K562 (cell line): ENCODE measurements around the gene ZFAND3. TPM values are rescaled to one million over a fixed set of nuclear protein-coding genes. Genes with fewer than 3 reads are reported as not detected.

Experiments
- ATAC-seq: fragments of 200-7000 bp; cut with Tn5 transposase; 3 replicates; pipeline ENCODE4 v1.9.1; 2020; ENCODE audit warnings: moderate library complexity
- BruUV-seq: library from RNA; stranded (reverse); fragments of 400-500 nt; replicated peaks from 2 replicates; lab custom pipeline; 2021; lab: Mats Ljungman, UMichigan
- CTCF ChIA-PET: fragments of 300-600 bp; formaldehyde crosslinking; extraction: SDS; loops from one replicate; lab custom pipeline; 2021; ENCODE audit warnings: low intra/inter-chr PET ratio; lab: Yijun Ruan, JAX
- POLR2A ChIA-PET: fragments of 300-600, 350-650 bp; sonication (Branson Sonifier 250); formaldehyde crosslinking; extraction: SDS; loops from one replicate; lab custom pipeline; 2021; ENCODE audit warnings: antibody characterized with exemption, inconsistent platforms; lab: Yijun Ruan, JAX
- DNase-seq, 4 experiments: peaks; one replicate each; pipeline versions ENCODE4 v3.0.0 to v3.0.0-alpha.2; 2011 to 2018; ENCODE audit warnings: low spot score in 3 of 4, mixed read lengths in 3 of 4; ENCODE audit errors: extremely low read depth in 1 of 4
- FAIRE-seq: peaks from 2 replicates; lab custom pipeline; 2011; peaks lifted over from hg19 to GRCh38; lab: Jason Lieb, UNC
- H2AFZ ChIP-seq: 2 replicates; pipeline ENCODE4 v1.6.0; 2011; ENCODE audit warnings: low read depth, low read length, control low read depth, inconsistent platforms
- H3K27ac ChIP-seq: fragments of 200-600 bp; 3 replicates; pipeline ENCODE4 v1.8.0; 2011; ENCODE audit warnings: low read depth, mild to moderate bottlenecking, control low read depth, inconsistent platforms, low read length, moderate library complexity, mixed read lengths; ENCODE audit errors: extremely low read depth
- H3K27me3 ChIP-seq, 2 experiments: fragments of 300-600 bp in 1 of 2; 2 replicates in 1 of 2; 3 replicates in 1 of 2; pipeline versions ENCODE4 v1.6.0 to v1.8.0; 2011; ENCODE audit warnings: inconsistent platforms in 2 of 2, low read length in 2 of 2, mild to moderate bottlenecking in 1 of 2, mixed read lengths in 1 of 2, moderate library complexity in 1 of 2; ENCODE audit not compliant: control insufficient read depth in 2 of 2, insufficient read depth in 2 of 2
- H3K36me3 ChIP-seq: fragments of 300-600 bp; 3 replicates; pipeline ENCODE4 v1.8.0; 2011; ENCODE audit warnings: mild to moderate bottlenecking, low read length, inconsistent platforms; ENCODE audit not compliant: control insufficient read depth, insufficient read depth
- H3K4me1 ChIP-seq, 2 experiments: fragments of 200-600 bp in 1 of 2; replicated peaks in 1 of 2; 2 replicates in 1 of 2; 3 replicates in 1 of 2; pipeline versions ENCODE4 v1.5.1 to v1.8.0; 2011; ENCODE audit warnings: inconsistent platforms in 2 of 2, low read length in 2 of 2, mild to moderate bottlenecking in 1 of 2, mixed read lengths in 1 of 2, moderate library complexity in 1 of 2; ENCODE audit not compliant: control insufficient read depth in 2 of 2, insufficient read depth in 2 of 2
- H3K4me2 ChIP-seq: 2 replicates; pipeline ENCODE4 v1.6.1; 2011; ENCODE audit warnings: low read length, control low read depth, inconsistent platforms, mixed read lengths; ENCODE audit not compliant: insufficient read depth
- H3K4me3 ChIP-seq: fragments of 200-600 bp; sonication (generic), shearing (Covaris generic); 2 replicates; pipeline ENCODE4 v1.5.1; 2016; ENCODE audit warnings: control low read depth, inconsistent platforms
- H3K79me2 ChIP-seq: fragments of 200-600 bp; 3 replicates; pipeline ENCODE4 v1.8.0; 2011; ENCODE audit warnings: low read length, inconsistent platforms; ENCODE audit not compliant: control insufficient read depth, insufficient read depth
- H3K9ac ChIP-seq, 2 experiments: 2 replicates each; pipeline versions ENCODE4 v1.6.0 to v1.6.1; 2011; ENCODE audit warnings: low read depth in 2 of 2, low read length in 2 of 2, control low read depth in 1 of 2, inconsistent platforms in 1 of 2, mild to moderate bottlenecking in 1 of 2, mixed read lengths in 1 of 2; ENCODE audit not compliant: insufficient read depth in 1 of 2
- H3K9me1 ChIP-seq: one replicate; pipeline ENCODE4 v1.6.0; 2011; ENCODE audit warnings: inconsistent platforms, mild to moderate bottlenecking, low read length, moderate library complexity; ENCODE audit not compliant: control insufficient read depth, insufficient read depth
- H3K9me3 ChIP-seq: replicated peaks from 2 replicates; pipeline ENCODE4 v1.5.1; 2011; ENCODE audit warnings: low read depth, low read length, inconsistent platforms; ENCODE audit not compliant: control insufficient read depth, insufficient read depth
- H4K20me1 ChIP-seq: replicated peaks from 2 replicates; pipeline ENCODE4 v1.6.1; 2011; ENCODE audit warnings: low read length, inconsistent platforms, mixed read lengths; ENCODE audit not compliant: control insufficient read depth, insufficient read depth
- HDGF ChIP-seq: fragments of 450-650 bp; IDR thresholded peaks from 2 replicates; pipeline ENCODE4 v1.6.1; 2016
- HNRNPUL1 ChIP-seq: fragments of 200-400 bp; formaldehyde crosslinking; IDR thresholded peaks from 2 replicates; pipeline ENCODE4 v1.6.1; 2017; ENCODE audit warnings: low read length
- KAT7 ChIP-seq: sonication (generic); formaldehyde crosslinking; IDR thresholded peaks from 2 replicates; pipeline ENCODE4 v1.8.0; 2022; ENCODE audit warnings: missing genetic modification reagents, mild to moderate bottlenecking, borderline replicate concordance
- LARP7 ChIP-seq: fragments of 450-650 bp; IDR thresholded peaks from 2 replicates; pipeline ENCODE4 v1.6.1; 2016
- NCOA1 ChIP-seq: fragments of 450-650 bp; IDR thresholded peaks from 2 replicates; pipeline ENCODE4 v1.6.1; 2016; ENCODE audit warnings: low read depth
- SMARCC2 ChIP-seq: fragments of 450-650 bp; IDR thresholded peaks from 2 replicates; pipeline ENCODE4 v1.6.1; 2017; ENCODE audit warnings: antibody characterized with exemption, moderate library complexity, mild to moderate bottlenecking, low read depth
- SRSF3 ChIP-seq: fragments of 200-400 bp; formaldehyde crosslinking; IDR thresholded peaks from 2 replicates; pipeline ENCODE4 v1.6.1; 2016; ENCODE audit warnings: mild to moderate bottlenecking, low read length, moderate library complexity; ENCODE audit not compliant: insufficient read depth
- ZNF57 ChIP-seq: fragments of 450-650 bp; formaldehyde crosslinking; IDR thresholded peaks from 2 replicates; pipeline ENCODE4 v1.4.0; 2020; ENCODE audit warnings: mild to moderate bottlenecking, moderate library complexity
- WGBS: fragments of 100-300 bp; shearing (Covaris generic); methylation state at CpG from one replicate; pipeline ENCODE4 v1.1.6; 2016; ENCODE audit warnings: low coverage, mixed read lengths; ENCODE audit not compliant: insufficient coverage; ENCODE audit errors: missing lambda C conversion rate; 5-methylcytosine and 5-hydroxymethylcytosine counted together
- in situ Hi-C: fragments of 300-500 bp; cut with MboI; formaldehyde crosslinking; loops from 4 replicates; pipeline ENCODE4 v1.15.0; 2018; ENCODE audit warnings: inconsistent platforms, mixed read lengths
- intact Hi-C: fragments of 100-400 bp; cut with micrococcal nuclease; formaldehyde crosslinking; loops from 2 replicates; pipeline ENCODE4 v1.14.2; 2022
- polyA plus RNA-seq, 8 experiments: library from polyadenylated mRNA; depleted of rRNA in 4 of 8; stranded (reverse) in 5 of 8; unstranded in 3 of 8; fragments of >200 nt; fragmentation: Nextera tagmentation in 2 of 8; fragmentation: Illumina TruSeq in 1 of 8; extraction: Ambion mirVana in 2 of 8; extraction: Trizol in 1 of 8; gene quantifications; 2 replicates each; pipeline versions ENCODE4 v1.2.1 to v1.2.3, GENCODE V29; 2011 to 2014; ENCODE audit warnings: inconsistent platforms in 1 of 8, missing spikeins in 1 of 8
- total RNA-seq, 7 experiments: library from RNA; depleted of rRNA in 6 of 7; stranded (reverse); fragments of >200 nt in 6 of 7; fragmentation: Illumina TruSeq in 2 of 7; extraction: Trizol in 2 of 7; gene quantifications; 2 replicates each; pipeline versions ENCODE4 v1.2.1 to v1.2.3, GENCODE V29; 2011 to 2021; ENCODE audit warnings: low replicate concordance in 1 of 7
- TF ChIP-seq, protein P1 (sequence below): fragments of 450-650 bp; IDR thresholded peaks from 2 replicates; pipeline ENCODE4 v1.7.0; 2016; ENCODE audit warnings: borderline replicate concordance
- TF ChIP-seq, protein P2 (sequence below): IDR thresholded peaks from 2 replicates; pipeline ENCODE4 v1.6.1; 2012; ENCODE audit warnings: low read depth, low read length, improper control_type of control experiment, borderline replicate concordance

Gene ZFAND3
- total and polyA plus RNA-seq, 9 of the 15 experiments (the other 6 are each of a cell fraction or from before 2014, with no cell fraction given): 0.81 to 26.6 (median 11.8) TPM

DNA sequence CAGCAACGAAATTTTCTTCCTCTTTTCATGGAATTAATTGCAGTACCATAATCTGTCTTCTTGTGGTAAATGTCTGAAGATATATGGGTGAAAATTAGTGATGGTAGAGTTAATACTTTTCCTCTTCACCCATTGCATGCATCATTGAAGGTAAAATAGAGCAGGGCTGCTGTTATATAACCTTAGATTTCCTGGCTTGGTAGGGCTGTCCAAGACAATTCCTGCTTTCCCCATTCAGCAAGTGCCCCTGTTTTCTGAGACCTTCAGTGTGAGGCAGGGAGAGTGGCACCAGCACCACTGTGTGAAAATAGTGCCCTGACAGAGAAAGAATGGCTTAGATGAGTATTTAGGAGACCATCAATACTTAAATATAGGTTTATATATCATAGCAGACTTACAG is 202.0 kb downstream of the ZFAND3 start:
- no peak for FAIRE-seq
- Histone ChIP-seq H3K27ac (no peak overlapping the region), H2AFZ (no peak overlapping the region), H3K79me2 (0 out of 3 replicates have a peak, but pooled peaks cover 4% of the 10 kb centered on the region), H3K4me2 (no peak overlapping the region), H4K20me1 (peaks cover 9% of the 10 kb centered on the region), H3K9me1 (no peaks in the 10 kb centered on the region), H3K36me3 (no peaks in the 10 kb centered on the region), H3K4me1 (no peaks in the 10 kb centered on the region; a peak in 1 of 5 replicates), H3K4me3 (no peak overlapping the region), H3K27me3 (no peaks in the 10 kb centered on the region), H3K9ac (no peak overlapping the region), H3K9me3 (peaks cover 3% of the 10 kb centered on the region; the same call in 1 of the 2 replicates)
- WGBS: 13% methylated on average over 1 of the region's 1 CpG
- ATAC-seq: no peak
- ChIA-PET CTCF (no interaction called here), POLR2A (interaction anchor here (0.7 to 2.0 kb wide), 3 partner anchors 14 to 201 kb away, joined by 3 to 6 read pairs (median 3); no protein-coding TSS in a partner anchor)
- no TSS peak for BruUV-seq
- in situ Hi-C loops (no loop called here), intact Hi-C loops (loop anchor here (10.0 kb wide), 1 partner anchor 473 kb away; no protein-coding TSS in a partner anchor)
- TF ChIP-seq SRSF3: no peak
- TF ChIP-seq ZNF57: no peak
- no peak for TF ChIP-seq NCOA1
- TF ChIP-seq, protein P1, sequence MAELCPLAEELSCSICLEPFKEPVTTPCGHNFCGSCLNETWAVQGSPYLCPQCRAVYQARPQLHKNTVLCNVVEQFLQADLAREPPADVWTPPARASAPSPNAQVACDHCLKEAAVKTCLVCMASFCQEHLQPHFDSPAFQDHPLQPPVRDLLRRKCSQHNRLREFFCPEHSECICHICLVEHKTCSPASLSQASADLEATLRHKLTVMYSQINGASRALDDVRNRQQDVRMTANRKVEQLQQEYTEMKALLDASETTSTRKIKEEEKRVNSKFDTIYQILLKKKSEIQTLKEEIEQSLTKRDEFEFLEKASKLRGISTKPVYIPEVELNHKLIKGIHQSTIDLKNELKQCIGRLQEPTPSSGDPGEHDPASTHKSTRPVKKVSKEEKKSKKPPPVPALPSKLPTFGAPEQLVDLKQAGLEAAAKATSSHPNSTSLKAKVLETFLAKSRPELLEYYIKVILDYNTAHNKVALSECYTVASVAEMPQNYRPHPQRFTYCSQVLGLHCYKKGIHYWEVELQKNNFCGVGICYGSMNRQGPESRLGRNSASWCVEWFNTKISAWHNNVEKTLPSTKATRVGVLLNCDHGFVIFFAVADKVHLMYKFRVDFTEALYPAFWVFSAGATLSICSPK: no peak
- no peak for TF ChIP-seq HDGF
- TF ChIP-seq LARP7: no peak
- no peak for TF ChIP-seq KAT7 (CRISPR knock-in tag)
- TF ChIP-seq SMARCC2: no peak
- TF ChIP-seq, protein P2, sequence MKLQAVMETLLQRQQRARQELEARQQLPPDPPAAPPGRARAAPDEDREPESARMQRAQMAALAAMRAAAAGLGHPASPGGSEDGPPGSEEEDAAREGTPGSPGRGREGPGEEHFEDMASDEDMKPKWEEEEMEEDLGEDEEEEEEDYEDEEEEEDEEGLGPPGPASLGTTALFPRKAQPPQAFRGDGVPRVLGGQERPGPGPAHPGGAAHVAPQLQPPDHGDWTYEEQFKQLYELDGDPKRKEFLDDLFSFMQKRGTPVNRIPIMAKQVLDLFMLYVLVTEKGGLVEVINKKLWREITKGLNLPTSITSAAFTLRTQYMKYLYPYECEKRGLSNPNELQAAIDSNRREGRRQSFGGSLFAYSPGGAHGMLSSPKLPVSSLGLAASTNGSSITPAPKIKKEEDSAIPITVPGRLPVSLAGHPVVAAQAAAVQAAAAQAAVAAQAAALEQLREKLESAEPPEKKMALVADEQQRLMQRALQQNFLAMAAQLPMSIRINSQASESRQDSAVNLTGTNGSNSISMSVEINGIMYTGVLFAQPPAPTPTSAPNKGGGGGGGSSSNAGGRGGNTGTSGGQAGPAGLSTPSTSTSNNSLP: no peak
- no peak for TF ChIP-seq HNRNPUL1
- no peak for DNase-seq
